Hematopoietic multipotent progenitor cell treated with erythropoietin and hydrocortisone succinate and interleukin-3 and kit ligand, for 15 days (in vitro differentiated cells): ENCODE data around the gene H6PD.

Source experiments
- DNase-seq: peaks from one replicate; pipeline ENCODE4 v3.0.0-alpha.2; 2015; ENCODE audit warnings: low spot score

H6PD gene

GRCh38 chr1:9317591-9318417 lies 83.2 kb downstream of the H6PD start:
- no peak for DNase-seq

- DNase-seq: no peak
Observed at GRCh38 chr1:9319208-9319788, 84.7 kb downstream of the H6PD start.

GRCh38 chr1:9319789-9320519 lies 85.4 kb downstream of the H6PD start:
- DNase-seq: no peak
